HG03354 (cell line): Measurements from ENCODE around the gene GRID1.

Source experiments
- ATAC-seq: cut with Tn5 transposase; IDR thresholded peaks from one replicate; pipeline ENCODE4 v1.9.1; 2021; ENCODE audit warnings: mild to moderate bottlenecking; ENCODE audit not compliant: unreplicated experiment, poor library complexity, severe bottlenecking

Gene GRID1

GRCh38 chr10:86261941-86262687 lies 104.5 kb downstream of the GRID1 start:
- no peak for ATAC-seq

GRCh38 chr10:86261470-86261869 lies 105.1 kb downstream of the GRID1 start:
- ATAC-seq: no peak

GRCh38 chr10:86260564-86260963 lies 106.0 kb downstream of the GRID1 start:
- ATAC-seq: no peak

- ATAC-seq: no peak
These were observed 106.6 kb downstream of the GRID1 start for GRCh38 chr10:86259901-86260562.

GRCh38 chr10:86258941-86259340 lies 107.7 kb downstream of the GRID1 start:
- no peak for ATAC-seq

GRCh38 chr10:86258499-86258898 lies 108.1 kb downstream of the GRID1 start:
- ATAC-seq: no peak

GRCh38 chr10:86257683-86258082 lies 108.9 kb downstream of the GRID1 start:
- no peak for ATAC-seq

- no peak for ATAC-seq
These were observed 109.8 kb downstream of the GRID1 start for GRCh38 chr10:86256690-86257315.

GRCh38 chr10:86255405-86256251 lies 111.0 kb downstream of the GRID1 start:
- ATAC-seq: no peak

GRCh38 chr10:86254526-86255174 lies 111.9 kb downstream of the GRID1 start:
- no peak for ATAC-seq

GRCh38 chr10:86254081-86254480 lies 112.5 kb downstream of the GRID1 start:
- ATAC-seq: no peak

GRCh38 chr10:86253091-86254072 lies 113.2 kb downstream of the GRID1 start:
- ATAC-seq: no peak

- ATAC-seq: no peak
These were observed 114.0 kb downstream of the GRID1 start for GRCh38 chr10:86252556-86252955.

GRCh38 chr10:86252079-86252478 lies 114.5 kb downstream of the GRID1 start:
- ATAC-seq: no peak

- no peak for ATAC-seq
These were observed 115.2 kb downstream of the GRID1 start for GRCh38 chr10:86251426-86251825.

- no peak for ATAC-seq
These were observed 116.2 kb downstream of the GRID1 start for GRCh38 chr10:86250399-86250798.

- no peak for ATAC-seq
These were observed 116.8 kb downstream of the GRID1 start for GRCh38 chr10:86249794-86250193.

- ATAC-seq: no peak
These were observed 118.5 kb downstream of the GRID1 start for GRCh38 chr10:86248062-86248461.
